Lower lobe of right lung (tissue), 2 donors: ENCODE data around the gene CCHCR1. TPM values are rescaled to one million over a fixed set of nuclear protein-coding genes. Genes with fewer than 3 reads are reported as not detected.

ENCODE experiments used
- ATAC-seq, 2 donors: fragments of 200-7000 bp; cut with Tn5 transposase; one replicate each; pipeline ENCODE4 v1.9.1; 2020 to 2022; ENCODE audit warnings: mild to moderate bottlenecking in 2 of 2, moderate library complexity in 2 of 2
- DNase-seq: peaks from one replicate; pipeline ENCODE4 v3.0.0-alpha.2; 2020
- H3K27ac ChIP-seq: fragments of 200-600 bp; one replicate; pipeline ENCODE4 v1.8.0; 2022
- H3K27me3 ChIP-seq: fragments of 200-600 bp; one replicate; pipeline ENCODE4 v1.8.0; 2022; ENCODE audit warnings: low read depth
- H3K36me3 ChIP-seq: fragments of 200-600 bp; one replicate; pipeline ENCODE4 v1.8.0; 2022; ENCODE audit warnings: mild to moderate bottlenecking
- H3K4me1 ChIP-seq: fragments of 200-600 bp; one replicate; pipeline ENCODE4 v1.8.0; 2022
- H3K4me3 ChIP-seq: fragments of 200-600 bp; one replicate; pipeline ENCODE4 v1.8.0; 2022; ENCODE audit warnings: mild to moderate bottlenecking
- H3K9me3 ChIP-seq: fragments of 200-600 bp; one replicate; pipeline ENCODE4 v1.8.0; 2022
- intact Hi-C: fragments of 100-400 bp; cut with DNase I; formaldehyde crosslinking; loops from one replicate; pipeline ENCODE4 v1.11.0; 2022
- total RNA-seq: library from RNA; stranded (reverse); fragmentation: NEBNext Ultra II Directional; extraction: Animal tissue kit (Norgen Biotek cat#: 25700); gene quantifications from one replicate; pipeline ENCODE4 v1.2.1, GENCODE V29; 2021
- TF ChIP-seq, protein P1 (sequence below): fragments of 200-600 bp; IDR thresholded peaks from one replicate; pipeline ENCODE4 v1.8.0; 2022; ENCODE audit warnings: antibody characterized with exemption, mild to moderate bottlenecking
- donor health status: DM: no; HTN: yes; CAD: no; lungs with severe emphysema.

Gene CCHCR1
- total RNA-seq, 1 donor from 2014 or later, result 16.5 TPM

GRCh38 chr6:31092769-31093505 lies 64.7 kb downstream of the CCHCR1 start:
- ATAC-seq (no peak), DNase-seq (no peak)
- H3K36me3 ChIP-seq, result no peaks in the 10 kb centered on the region
- H3K4me3 ChIP-seq, result no peak overlapping the region
- intact Hi-C loops, result no loop called here
- TF ChIP-seq, protein P1, sequence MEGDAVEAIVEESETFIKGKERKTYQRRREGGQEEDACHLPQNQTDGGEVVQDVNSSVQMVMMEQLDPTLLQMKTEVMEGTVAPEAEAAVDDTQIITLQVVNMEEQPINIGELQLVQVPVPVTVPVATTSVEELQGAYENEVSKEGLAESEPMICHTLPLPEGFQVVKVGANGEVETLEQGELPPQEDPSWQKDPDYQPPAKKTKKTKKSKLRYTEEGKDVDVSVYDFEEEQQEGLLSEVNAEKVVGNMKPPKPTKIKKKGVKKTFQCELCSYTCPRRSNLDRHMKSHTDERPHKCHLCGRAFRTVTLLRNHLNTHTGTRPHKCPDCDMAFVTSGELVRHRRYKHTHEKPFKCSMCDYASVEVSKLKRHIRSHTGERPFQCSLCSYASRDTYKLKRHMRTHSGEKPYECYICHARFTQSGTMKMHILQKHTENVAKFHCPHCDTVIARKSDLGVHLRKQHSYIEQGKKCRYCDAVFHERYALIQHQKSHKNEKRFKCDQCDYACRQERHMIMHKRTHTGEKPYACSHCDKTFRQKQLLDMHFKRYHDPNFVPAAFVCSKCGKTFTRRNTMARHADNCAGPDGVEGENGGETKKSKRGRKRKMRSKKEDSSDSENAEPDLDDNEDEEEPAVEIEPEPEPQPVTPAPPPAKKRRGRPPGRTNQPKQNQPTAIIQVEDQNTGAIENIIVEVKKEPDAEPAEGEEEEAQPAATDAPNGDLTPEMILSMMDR, result no peak
- H3K9me3 ChIP-seq, result no peaks in the 10 kb centered on the region
- no peaks in the 10 kb centered on the region for H3K27me3 ChIP-seq
- H3K4me1 ChIP-seq, result peaks cover 24% of the 10 kb centered on the region
- no peak overlapping the region for H3K27ac ChIP-seq

Other genes with a start within 250 kb of the CCHCR1 start
- 37.1 TPM for gene GTF2H4, start 249.6 kb downstream of the CCHCR1 start, total RNA-seq
- 33.0 TPM for gene VARS2, start 243.6 kb downstream of the CCHCR1 start, total RNA-seq
- 351 TPM for gene SFTA2, start 225.6 kb downstream of the CCHCR1 start, total RNA-seq
- 5.3 TPM for gene MUCL3, start 216.8 kb downstream of the CCHCR1 start, total RNA-seq
- gene MUC21, start 174.1 kb downstream of the CCHCR1 start, total RNA-seq, result 3.8 TPM
- gene MUC22, start 147.3 kb downstream of the CCHCR1 start, total RNA-seq, result not detected
- not detected for gene C6orf15, start 45.2 kb downstream of the CCHCR1 start, total RNA-seq
- 10.5 TPM for gene PSORS1C1, start 43.0 kb downstream of the CCHCR1 start, total RNA-seq
- not detected for gene CDSN, start 37.4 kb downstream of the CCHCR1 start, total RNA-seq
- gene PSORS1C2, start 18.7 kb downstream of the CCHCR1 start, total RNA-seq, result not detected
- 6.2 TPM for gene TCF19, start 787 bp upstream of the CCHCR1 start, total RNA-seq
- 5.0 TPM for gene POU5F1, start 12.9 kb upstream of the CCHCR1 start, total RNA-seq
- 1,186 TPM for gene HLA-C, start 114.3 kb upstream of the CCHCR1 start, total RNA-seq
- gene HLA-B, start 199.4 kb upstream of the CCHCR1 start, total RNA-seq, result 2,736 TPM
- gene MICA, start 245.8 kb upstream of the CCHCR1 start, total RNA-seq, result 33.1 TPM